ENCODE measurements around the gene AP3S1. TPM values are rescaled to one million over a fixed set of nuclear protein-coding genes. Genes with fewer than 3 reads are reported as not detected.
A peak's percentile ranks its signal among the peaks of the same experiment; 100 is the strongest.

The AP3S1 gene
- total RNA-seq, 2 experiments from 2014 or later, result 33.2 to 33.6 TPM

GRCh38 chr5:115842952-115843351, 1.2 kb downstream of the AP3S1 start:
- no peak for ATAC-seq (ENCODE audit: poor library complexity)
- peaks cover 65% of the 10 kb centered on the region for H3K4me1 Mint-ChIP-seq (ENCODE audit: low read depth)

GRCh38 chr5:115843444-115844130, 1.9 kb downstream of the AP3S1 start:
- CTCF ChIA-PET, result interaction anchor here (1.3 to 1.7 kb wide), 2 partner anchors 12 to 209 kb away, joined by 4 to 10 read pairs; no protein-coding TSS in a partner anchor
- H3K4me1 Mint-ChIP-seq (ENCODE audit: low read depth), result peaks cover 61% of the 10 kb centered on the region
- TF ChIP-seq CTCF (IDR thresholded peaks at IDR 0.05), result no peak

More at GRCh38 chr5:115842952-115843351, 1.2 kb downstream of the AP3S1 start:
- Histone ChIP-seq H3K9me3 (ENCODE audit: control insufficient read depth in 1 of 2, insufficient read depth in 1 of 2, low read length in 2 of 2) (no peaks in the 10 kb centered on the region), H3K4me3 (ENCODE audit: low read length) (peak overlapping the region; percentile 71), H3K27ac (ENCODE audit: low read depth in 1 of 2, low read length in 2 of 2) (no peak overlapping the region), H3K36me3 (ENCODE audit: insufficient read depth, low read length) (peaks cover 4% of the 10 kb centered on the region), H3K4me1 (ENCODE audit: insufficient read depth, low read length) (peaks cover 25% of the 10 kb centered on the region), H3K27me3 (ENCODE audit: control insufficient read depth in 1 of 2, insufficient read depth in 2 of 2, low read length in 2 of 2) (no peaks in the 10 kb centered on the region)
- intact Hi-C loops (cut with DNase I, micrococcal nuclease), result loop anchor here (2.0 to 10.0 kb wide), 4 partner anchors 240 to 676 kb away; partner anchors contain the start of genes CCDC112 (in 1 of the 2), FEM1C (in 1 of the 2) and TRIM36 (in 1 of the 2)
- H3K36me3 Mint-ChIP-seq (ENCODE audit: low read depth), result peaks cover 18% of the 10 kb centered on the region
- CTCF ChIA-PET, result interaction anchor here (0.7 to 1.7 kb wide), 3 partner anchors 11 to 317 kb away, joined by 3 to 10 read pairs (median 4); no protein-coding TSS in a partner anchor
- H3K9me3 Mint-ChIP-seq, result no peaks in the 10 kb centered on the region
- peak overlapping the region; percentile 99 for H3K4me3 Mint-ChIP-seq
- peak overlapping the region; percentile 97 for H3K27ac Mint-ChIP-seq
- no peak for TF ChIP-seq CTCF (IDR thresholded peaks at IDR 0.05)
- peak in 1 of 14 experiments; percentile 25 for DNase-seq
- POLR2A ChIA-PET, result interaction anchor here (1.0 to 2.7 kb wide), 5 partner anchors 8 to 581 kb away, joined by 3 to 11 read pairs (median 5); partner anchors contain the start of genes CCDC112 and COMMD10
- no peaks in the 10 kb centered on the region for H3K27me3 Mint-ChIP-seq

GRCh38 chr5:115844321-115844817, 2.6 kb downstream of the AP3S1 start:
- Mint-ChIP-seq H3K36me3 (ENCODE audit: low read depth) (peaks cover 13% of the 10 kb centered on the region), H3K27ac (no peak overlapping the region), H3K27me3 (no peaks in the 10 kb centered on the region), H3K4me1 (ENCODE audit: low read depth) (peaks cover 61% of the 10 kb centered on the region), H3K9me3 (no peaks in the 10 kb centered on the region), H3K4me3 (peak overlapping the region; percentile 43)
- Histone ChIP-seq H3K4me1 (ENCODE audit: insufficient read depth, low read length) (peaks cover 19% of the 10 kb centered on the region), H3K27ac (ENCODE audit: low read depth in 1 of 2, low read length in 2 of 2) (no peak overlapping the region), H3K9me3 (ENCODE audit: control insufficient read depth in 1 of 2, insufficient read depth in 1 of 2, low read length in 2 of 2) (no peaks in the 10 kb centered on the region), H3K27me3 (ENCODE audit: control insufficient read depth in 1 of 2, insufficient read depth in 2 of 2, low read length in 2 of 2) (no peaks in the 10 kb centered on the region), H3K36me3 (ENCODE audit: insufficient read depth, low read length) (no peaks in the 10 kb centered on the region), H3K4me3 (ENCODE audit: low read length) (no peak overlapping the region)
- ATAC-seq (ENCODE audit: poor library complexity), result no peak
- ChIA-PET POLR2A (no interaction called here), CTCF (no interaction called here)
- no peak for TF ChIP-seq CTCF (IDR thresholded peaks at IDR 0.05)
- DNase-seq, result no peak
- intact Hi-C loops (cut with DNase I, micrococcal nuclease), result loop anchor here (5.0 to 10.0 kb wide), 3 partner anchors 300 to 677 kb away; partner anchors contain the start of genes CCDC112 (in 1 of the 2), FEM1C (in 1 of the 2) and TRIM36 (in 1 of the 2)

More at GRCh38 chr5:115843444-115844130, 1.9 kb downstream of the AP3S1 start:
- H3K27me3 Mint-ChIP-seq, result no peaks in the 10 kb centered on the region
- Histone ChIP-seq H3K4me1 (ENCODE audit: insufficient read depth, low read length) (peaks cover 23% of the 10 kb centered on the region), H3K36me3 (ENCODE audit: insufficient read depth, low read length) (no peaks in the 10 kb centered on the region), H3K9me3 (ENCODE audit: control insufficient read depth in 1 of 2, insufficient read depth in 1 of 2, low read length in 2 of 2) (no peaks in the 10 kb centered on the region), H3K4me3 (ENCODE audit: low read length) (no peak overlapping the region), H3K27ac (ENCODE audit: low read depth in 1 of 2, low read length in 2 of 2) (no peak overlapping the region), H3K27me3 (ENCODE audit: control insufficient read depth in 1 of 2, insufficient read depth in 2 of 2, low read length in 2 of 2) (no peaks in the 10 kb centered on the region)
- H3K27ac Mint-ChIP-seq, result peak overlapping the region; percentile 97
- POLR2A ChIA-PET, result interaction anchor here (1.2 to 1.3 kb wide), 3 partner anchors 9 to 582 kb away, joined by 3 to 5 read pairs (median 4); partner anchors contain the start of gene CCDC112
- no peak for ATAC-seq (ENCODE audit: poor library complexity)
- H3K9me3 Mint-ChIP-seq, result no peaks in the 10 kb centered on the region
- intact Hi-C loops (cut with DNase I, micrococcal nuclease), result loop anchor here (2.0 to 10.0 kb wide), 4 partner anchors 239 to 676 kb away; partner anchors contain the start of genes CCDC112 (in 1 of the 2), FEM1C (in 1 of the 2) and TRIM36 (in 1 of the 2)
- DNase-seq, result no peak
- H3K4me3 Mint-ChIP-seq, result peak overlapping the region; percentile 99
- peaks cover 13% of the 10 kb centered on the region for H3K36me3 Mint-ChIP-seq (ENCODE audit: low read depth)

Measured in CD4-positive, alpha-beta T cell (primary cell).